ENCODE measurements around the gene WFIKKN1.

The WFIKKN1 gene

GRCh38 chr16:670485-671352 lies 39.9 kb downstream of the WFIKKN1 start:
- FAIRE-seq (no peak), DNase-seq (ENCODE audit: insufficient read length, low spot score) (no peak)
- TF ChIP-seq POLR2A (IDR thresholded peaks at IDR 0.05; ENCODE audit: low read depth, low read length) = no peak

GRCh38 chr16:671353-672131 lies 40.8 kb downstream of the WFIKKN1 start:
- no peak for FAIRE-seq
- TF ChIP-seq POLR2A (IDR thresholded peaks at IDR 0.05; ENCODE audit: low read depth, low read length) = no peak

GRCh38 chr16:672371-672770 lies 41.6 kb downstream of the WFIKKN1 start:
- DNase-seq (ENCODE audit: insufficient read length, low spot score) (no peak), FAIRE-seq (no peak)
- TF ChIP-seq POLR2A (IDR thresholded peaks at IDR 0.05; ENCODE audit: low read depth, low read length) = no peak

More at GRCh38 chr16:671353-672131, 40.8 kb downstream of the WFIKKN1 start:
- no peak for DNase-seq (ENCODE audit: insufficient read length, low spot score)

- TF ChIP-seq POLR2A (IDR thresholded peaks at IDR 0.05; ENCODE audit: low read depth, low read length) = no peak
- FAIRE-seq (no peak), DNase-seq (ENCODE audit: insufficient read length, low spot score) (no peak)
Observed at GRCh38 chr16:672851-673250, 42.1 kb downstream of the WFIKKN1 start.

- FAIRE-seq = no peak
- no peak for DNase-seq (ENCODE audit: insufficient read length, low spot score)
- no peak for TF ChIP-seq POLR2A (IDR thresholded peaks at IDR 0.05; ENCODE audit: low read depth, low read length)
Observed at GRCh38 chr16:673399-673991, 42.7 kb downstream of the WFIKKN1 start.

GRCh38 chr16:674214-674881 lies 43.6 kb downstream of the WFIKKN1 start:
- FAIRE-seq = no peak
- no peak for DNase-seq (ENCODE audit: insufficient read length, low spot score)
- TF ChIP-seq POLR2A (IDR thresholded peaks at IDR 0.05; ENCODE audit: low read depth, low read length) = no peak

GRCh38 chr16:674968-675883 lies 44.4 kb downstream of the WFIKKN1 start, which contains the start of gene RHBDL1:
Gene RHBDL1 (plus strand): TSS chr16:675671. CDS start chr16:675791, 120 bp downstream.
- FAIRE-seq = no peak
- no peak for TF ChIP-seq POLR2A (IDR thresholded peaks at IDR 0.05; ENCODE audit: low read depth, low read length)
- DNase-seq (ENCODE audit: insufficient read length, low spot score) = no peak

- DNase-seq (ENCODE audit: insufficient read length, low spot score) (no peak), FAIRE-seq (no peak)
- no peak for TF ChIP-seq POLR2A (IDR thresholded peaks at IDR 0.05; ENCODE audit: low read depth, low read length)
Observed at GRCh38 chr16:675884-676564, 45.2 kb downstream of the WFIKKN1 start.

GRCh38 chr16:676565-676902 lies 45.7 kb downstream of the WFIKKN1 start:
- FAIRE-seq = no peak
- TF ChIP-seq POLR2A (IDR thresholded peaks at IDR 0.05; ENCODE audit: low read depth, low read length) = no peak
- DNase-seq (ENCODE audit: insufficient read length, low spot score) = no peak

GRCh38 chr16:676913-677312 lies 46.1 kb downstream of the WFIKKN1 start:
- FAIRE-seq (no peak), DNase-seq (ENCODE audit: insufficient read length, low spot score) (no peak)
- no peak for TF ChIP-seq POLR2A (IDR thresholded peaks at IDR 0.05; ENCODE audit: low read depth, low read length)

- no peak for FAIRE-seq
- no peak for DNase-seq (ENCODE audit: insufficient read length, low spot score)
- TF ChIP-seq POLR2A (IDR thresholded peaks at IDR 0.05; ENCODE audit: low read depth, low read length) = no peak
Observed at GRCh38 chr16:677316-678190, 46.8 kb downstream of the WFIKKN1 start.
